GM19328 (cell line): ENCODE measurements around the gene BAHCC1.

Experiments
- ATAC-seq: cut with Tn5 transposase; IDR thresholded peaks from one replicate; pipeline ENCODE4 v1.9.1; 2021; ENCODE audit warnings: mild to moderate bottlenecking, moderate library complexity; ENCODE audit not compliant: unreplicated experiment

The BAHCC1 gene

GRCh38 chr17:81410852-81411251 lies 15.6 kb downstream of the BAHCC1 start:
- no peak for ATAC-seq

DNA sequence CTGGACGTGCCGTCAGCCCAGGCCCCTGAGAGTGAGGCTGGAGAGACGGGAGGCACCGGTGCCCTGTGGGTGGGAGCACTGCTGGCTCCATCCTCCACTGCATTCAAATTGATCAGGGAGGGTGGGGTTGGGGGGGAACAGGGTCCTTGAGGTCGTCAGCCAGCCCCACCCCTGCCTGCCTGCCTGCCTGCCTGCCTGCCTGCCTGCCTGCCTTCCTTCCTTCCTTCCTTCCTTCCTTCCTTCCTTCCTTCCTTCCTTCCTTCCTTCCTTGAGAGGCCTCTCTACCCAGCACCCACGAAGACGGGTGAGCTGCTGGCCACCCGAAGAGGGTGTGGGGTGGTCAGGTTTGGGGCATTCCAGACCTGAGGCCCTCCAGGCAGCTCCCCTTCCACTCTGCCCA lies 16.0 kb downstream of the BAHCC1 start:
- no peak for ATAC-seq

DNA sequence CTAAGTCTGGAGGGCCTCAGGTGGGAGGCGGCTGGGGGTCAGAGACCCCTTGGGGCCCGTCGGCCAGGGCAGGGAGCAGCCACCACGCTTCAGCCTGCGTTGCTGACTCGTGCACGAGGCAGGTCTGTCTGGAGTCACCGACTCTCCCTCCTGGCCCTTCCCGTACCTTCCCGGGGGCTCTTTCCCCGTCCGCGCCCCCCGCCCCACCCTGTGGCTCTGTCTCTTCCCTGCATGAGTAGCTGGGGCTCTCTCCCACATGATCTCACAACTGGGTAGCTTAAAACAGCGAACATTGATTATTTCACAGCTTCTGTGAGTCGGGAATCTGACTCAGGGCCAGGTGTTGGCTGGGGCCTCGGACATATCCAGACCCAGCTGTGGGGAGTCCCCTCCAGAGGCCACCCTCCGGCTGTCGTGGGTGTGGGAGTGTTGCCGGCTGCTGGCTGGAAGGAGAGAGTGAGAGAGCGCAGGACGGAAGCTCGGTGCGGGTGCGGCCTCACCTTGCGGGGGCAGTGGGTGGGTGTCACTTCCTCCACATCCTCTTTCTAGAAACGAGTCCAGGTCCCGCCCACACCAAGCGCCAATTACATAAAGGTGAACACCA lies 17.3 kb downstream of the BAHCC1 start:
- no peak for ATAC-seq

DNA sequence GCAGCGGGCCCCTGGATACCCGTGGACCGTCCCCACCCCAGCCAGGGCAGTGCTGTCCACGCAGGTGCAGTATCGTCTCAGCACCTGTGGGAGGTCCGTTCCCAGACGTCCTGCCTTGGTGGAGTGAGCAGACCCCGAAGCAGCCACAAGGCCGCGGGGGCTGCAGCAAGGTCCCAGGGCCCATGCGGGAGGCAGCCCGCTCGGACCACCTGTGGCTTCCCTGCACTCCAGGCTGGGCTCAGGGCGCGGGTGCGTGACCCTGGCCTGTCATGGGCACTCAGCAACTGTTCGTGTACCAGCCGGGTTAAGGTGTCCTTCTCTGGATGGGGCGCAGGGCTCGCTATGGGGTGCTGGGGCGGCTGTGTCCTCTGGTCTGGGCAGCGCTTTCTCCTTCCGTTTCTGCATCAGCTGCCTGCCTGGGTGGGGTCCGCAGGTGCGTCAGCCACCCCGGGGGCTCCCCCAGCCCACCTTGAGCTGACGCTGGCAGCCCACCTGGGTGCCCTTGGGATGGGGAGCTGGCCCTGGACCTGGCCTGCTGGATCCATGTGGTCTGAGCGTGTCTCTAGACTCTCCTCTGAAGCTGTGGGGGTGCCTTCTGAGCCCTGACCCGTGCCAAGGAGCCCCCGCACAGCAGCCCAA lies 18.4 kb downstream of the BAHCC1 start:
- ATAC-seq, result no peak

DNA sequence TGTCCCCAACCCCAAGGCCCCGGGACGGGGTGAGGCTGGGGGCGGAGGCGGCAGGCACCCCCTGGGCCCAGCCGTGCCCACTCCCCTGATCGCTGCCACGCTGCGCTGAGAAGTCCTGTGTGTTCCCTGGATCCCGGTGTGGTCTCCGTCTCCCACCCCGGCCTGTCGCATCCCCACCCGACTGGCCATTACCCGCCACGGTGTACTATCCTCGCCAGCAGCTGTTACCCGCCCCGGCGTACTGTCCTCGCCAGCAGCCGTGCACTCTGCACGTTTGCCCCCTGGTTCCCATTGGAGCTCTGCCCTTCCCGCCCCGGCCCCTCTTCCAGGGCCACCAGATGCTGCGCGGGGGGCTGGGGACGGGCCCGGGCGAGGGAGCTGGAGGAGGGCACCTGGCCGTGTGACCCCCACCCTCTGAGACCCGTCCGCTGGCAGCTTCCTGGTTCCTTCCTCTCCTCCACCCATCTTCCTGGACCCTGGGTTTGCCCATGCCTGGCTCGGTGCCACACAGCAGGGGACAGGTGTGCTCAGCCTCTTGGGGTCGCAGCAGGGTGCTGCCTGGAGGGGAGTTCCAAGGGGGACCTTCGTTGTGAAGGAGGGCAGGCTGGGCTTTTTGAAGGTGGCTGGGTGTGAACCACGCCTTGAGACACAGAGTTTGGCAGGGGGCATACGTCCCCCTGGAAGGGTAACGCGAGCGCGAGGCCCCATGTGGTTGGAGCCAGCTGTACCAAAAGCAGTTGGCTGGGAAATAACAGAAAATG lies 19.7 kb downstream of the BAHCC1 start:
- no peak for ATAC-seq

- no peak for ATAC-seq
These were observed 20.4 kb downstream of the BAHCC1 start for GRCh38 chr17:81415681-81416080.

DNA sequence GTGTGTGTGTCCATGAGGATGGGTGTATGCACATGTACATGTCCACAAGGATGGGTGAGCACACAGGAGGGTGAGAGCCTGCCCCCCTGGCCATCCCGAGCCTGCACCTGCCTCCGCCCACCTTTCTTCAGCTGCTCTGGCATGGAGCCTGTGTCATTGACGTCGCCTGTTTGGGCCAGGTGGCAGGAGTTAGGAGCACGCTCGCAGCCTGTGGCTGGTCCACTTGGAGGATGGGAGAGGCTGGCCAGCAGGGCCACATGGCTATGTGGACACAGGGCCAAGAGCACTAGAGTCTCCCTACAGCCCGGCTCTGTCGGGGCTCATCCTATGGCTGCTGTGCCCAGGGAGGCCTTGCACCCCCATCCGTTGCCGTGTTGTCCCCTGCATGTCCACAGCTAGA lies 21.4 kb downstream of the BAHCC1 start:
- no peak for ATAC-seq

- ATAC-seq, result no peak
These were observed 22.0 kb downstream of the BAHCC1 start for GRCh38 chr17:81417049-81417878.

DNA sequence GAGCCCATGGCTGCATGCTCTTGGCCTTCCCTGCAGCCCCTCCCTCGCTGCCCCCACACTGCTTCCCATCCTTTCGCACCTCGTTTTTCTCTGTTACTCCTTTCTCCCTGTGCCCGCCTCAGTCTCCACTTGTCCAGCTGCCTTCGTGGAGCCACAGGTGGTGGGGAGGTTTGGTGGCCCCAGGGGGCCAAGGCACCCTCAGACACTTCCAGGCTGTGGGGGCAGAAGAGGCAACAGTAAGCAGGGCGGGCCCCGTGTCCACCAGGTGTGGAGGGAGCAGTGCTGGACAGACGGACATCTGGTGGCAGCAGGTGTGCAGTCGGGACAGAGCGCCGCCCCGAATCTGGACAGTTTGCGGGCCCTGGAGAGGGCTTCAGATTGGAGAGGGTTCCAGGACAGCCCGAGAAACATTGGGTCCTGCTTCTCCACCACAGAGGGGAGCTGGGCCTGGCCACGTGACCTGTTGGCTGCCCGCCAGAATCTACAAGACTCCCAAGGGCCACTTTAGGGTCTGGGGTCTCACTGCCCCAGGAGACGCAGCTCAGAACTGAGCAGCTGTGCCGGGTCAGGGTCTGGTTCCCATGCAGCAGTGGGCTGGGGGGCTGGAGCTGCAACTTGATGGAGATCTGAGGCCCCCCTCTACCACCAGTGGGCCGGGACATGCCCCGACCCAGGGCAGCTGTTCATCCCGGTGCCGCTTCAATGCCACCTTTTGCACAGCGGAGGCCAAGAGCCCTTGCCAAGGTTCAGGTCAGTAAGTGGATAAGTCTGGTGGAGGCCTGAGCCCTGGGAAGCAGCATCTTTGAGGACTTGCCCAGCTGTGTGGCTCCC lies 22.8 kb downstream of the BAHCC1 start:
- ATAC-seq, result no peak

GRCh38 chr17:81418710-81419318 lies 23.6 kb downstream of the BAHCC1 start:
- ATAC-seq, result no peak

DNA sequence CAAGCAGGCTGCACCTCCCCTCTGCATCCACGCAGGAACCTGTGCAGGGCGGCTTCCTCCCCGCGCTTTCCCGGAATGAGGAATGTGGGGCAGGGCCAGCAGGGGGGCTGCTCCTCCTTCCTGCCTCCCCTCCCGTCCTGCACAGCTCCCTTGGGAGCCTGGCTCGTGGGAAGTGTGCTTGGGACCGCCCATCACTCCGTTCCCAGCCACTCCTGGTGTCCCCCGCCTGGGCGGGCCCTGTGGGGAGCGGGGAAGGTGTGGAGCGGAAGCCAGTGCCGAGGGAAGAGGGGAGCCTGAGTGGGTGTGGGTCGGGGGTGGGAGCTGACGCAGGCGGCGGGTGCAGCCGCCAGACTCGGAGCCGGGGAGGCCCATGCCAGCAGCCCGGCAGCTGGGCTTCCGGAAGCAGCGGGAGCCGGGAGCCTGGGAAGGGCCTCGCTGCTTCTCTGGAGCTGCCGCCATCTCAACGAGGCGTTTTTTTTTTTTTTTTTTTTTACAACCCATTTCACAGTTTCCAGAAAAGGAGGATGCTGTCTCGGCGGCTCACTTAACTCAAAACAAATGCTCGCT lies 24.1 kb downstream of the BAHCC1 start:
- no peak for ATAC-seq

GRCh38 chr17:81419886-81420768 lies 24.9 kb downstream of the BAHCC1 start:
- ATAC-seq, result no peak

GRCh38 chr17:81420769-81421462 lies 25.7 kb downstream of the BAHCC1 start:
- no peak for ATAC-seq

GRCh38 chr17:81422776-81423697 lies 27.8 kb downstream of the BAHCC1 start:
- no peak for ATAC-seq

DNA sequence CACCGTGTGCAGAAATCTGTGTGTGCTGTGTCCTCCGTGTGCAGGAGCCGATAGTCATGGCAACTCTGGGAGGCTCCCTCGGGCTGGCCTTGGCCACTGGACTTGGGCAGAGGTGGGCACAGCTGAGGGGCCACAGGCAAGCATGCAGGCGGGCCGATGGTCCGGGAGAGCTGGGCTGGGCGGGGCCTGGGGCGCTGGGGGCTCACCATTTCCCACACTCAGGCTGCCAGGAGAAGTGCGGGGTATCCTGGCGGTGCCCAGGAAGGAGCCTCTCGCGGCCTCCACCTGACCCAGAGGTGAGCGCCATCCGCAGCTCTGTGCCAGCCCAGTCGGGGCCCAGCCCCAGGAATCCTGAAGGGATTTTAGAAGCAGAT lies 28.4 kb downstream of the BAHCC1 start:
- ATAC-seq, result no peak

- no peak for ATAC-seq
These were observed 29.1 kb downstream of the BAHCC1 start for GRCh38 chr17:81424151-81425017.
